ENCODE measurements around the gene NEUROD1. TPM values are rescaled to one million over a fixed set of nuclear protein-coding genes. Genes with fewer than 3 reads are reported as not detected.

NEUROD1 gene
- total RNA-seq, 1 donor from 2014 or later, result not detected

DNA sequence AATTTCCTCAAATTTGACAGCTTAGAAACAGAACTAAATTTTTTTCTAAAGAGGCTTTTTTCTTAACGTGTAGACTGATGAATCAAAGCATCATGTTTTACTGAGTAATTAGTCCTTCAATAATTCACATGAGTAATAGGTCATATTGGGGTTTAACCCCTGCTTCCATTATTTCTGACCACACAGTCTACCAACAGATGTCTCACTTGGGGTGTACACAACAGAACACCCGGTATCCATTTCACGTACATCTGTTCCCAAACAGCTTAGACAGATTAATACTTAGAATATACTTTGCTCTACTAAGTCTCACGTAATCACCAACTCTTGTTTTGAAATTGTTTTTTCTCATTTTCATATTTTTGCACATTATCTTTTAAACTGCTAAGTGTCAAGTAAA, 38.2 kb downstream of the NEUROD1 start:
- Mint-ChIP-seq H3K4me3 (no peak overlapping the region), H3K9me3 (no peaks in the 10 kb centered on the region), H3K4me1 (no peaks in the 10 kb centered on the region), H3K27ac (no peak overlapping the region), H3K27me3 (ENCODE audit: insufficient read depth, low read depth) (no peaks in the 10 kb centered on the region), H3K36me3 (no peaks in the 10 kb centered on the region)
- TF ChIP-seq CTCF (IDR thresholded peaks at IDR 0.05) (no peak), EZH2 (IDR thresholded peaks at IDR 0.05) (no peak), EZH2phosphoT487 (IDR thresholded peaks at IDR 0.05) (no peak)
- H3K4me1 ChIP-seq, result peaks cover 7% of the 10 kb centered on the region
- no peaks in the 10 kb centered on the region for H3F3A ChIP-seq (ENCODE audit: low read depth)
- H2AFZ ChIP-seq (replicated peaks), result no peak overlapping the region
- no peak overlapping the region for H3K4me3 ChIP-seq
- H3K27ac ChIP-seq, result no peak overlapping the region
- no peak for DNase-seq (ENCODE audit: low spot score)
- H3K27me3 ChIP-seq, result peaks cover 28% of the 10 kb centered on the region
- no peak overlapping the region for H3K4me2 ChIP-seq
- H3K9ac ChIP-seq, result no peak overlapping the region
- H3K9me3 ChIP-seq (ENCODE audit: low read depth), result no peaks in the 10 kb centered on the region
- H4K20me1 ChIP-seq (ENCODE audit: low read depth), result no peaks in the 10 kb centered on the region
- no peaks in the 10 kb centered on the region for H3K79me2 ChIP-seq (ENCODE audit: low read depth)
- no peaks in the 10 kb centered on the region for H3K36me3 ChIP-seq

DNA sequence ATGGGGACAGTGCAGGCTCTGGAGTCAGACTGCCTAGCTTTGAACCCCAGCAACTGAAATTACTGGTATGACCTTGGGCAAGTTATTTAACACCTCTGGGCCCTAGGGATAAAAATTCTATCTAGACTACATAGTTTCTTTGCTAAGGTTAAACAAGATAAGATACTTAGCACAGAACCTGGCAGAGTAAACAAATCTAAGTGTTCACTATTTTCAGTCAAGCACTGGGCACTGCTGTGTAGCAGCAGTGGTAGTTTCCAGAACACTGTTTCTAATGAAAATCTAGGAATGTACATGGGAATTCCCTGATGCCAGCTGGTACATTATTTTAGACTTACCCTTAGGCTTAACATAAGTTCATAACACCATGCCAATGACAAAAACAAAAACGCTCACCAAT, 40.6 kb downstream of the NEUROD1 start:
- Histone ChIP-seq H3K79me2 (ENCODE audit: low read depth) (no peaks in the 10 kb centered on the region), H3K27me3 (peaks cover 23% of the 10 kb centered on the region), H3K4me3 (no peak overlapping the region), H3F3A (ENCODE audit: low read depth) (no peaks in the 10 kb centered on the region), H3K36me3 (no peaks in the 10 kb centered on the region), H3K9me3 (ENCODE audit: low read depth) (no peaks in the 10 kb centered on the region), H3K27ac (no peak overlapping the region), H2AFZ (replicated peaks) (no peak overlapping the region), H3K4me2 (no peak overlapping the region), H4K20me1 (ENCODE audit: low read depth) (no peaks in the 10 kb centered on the region), H3K9ac (no peak overlapping the region), H3K4me1 (peaks cover 2% of the 10 kb centered on the region)
- no peaks in the 10 kb centered on the region for H3K36me3 Mint-ChIP-seq
- no peaks in the 10 kb centered on the region for H3K4me1 Mint-ChIP-seq
- H3K9me3 Mint-ChIP-seq, result no peaks in the 10 kb centered on the region
- no peak for TF ChIP-seq EZH2 (IDR thresholded peaks at IDR 0.05)
- no peak for TF ChIP-seq CTCF (IDR thresholded peaks at IDR 0.05)
- no peak for TF ChIP-seq EZH2phosphoT487 (IDR thresholded peaks at IDR 0.05)
- H3K27me3 Mint-ChIP-seq (ENCODE audit: insufficient read depth, low read depth), result peaks cover 4% of the 10 kb centered on the region
- no peak overlapping the region for H3K27ac Mint-ChIP-seq
- H3K4me3 Mint-ChIP-seq, result no peak overlapping the region
- DNase-seq (ENCODE audit: low spot score), result no peak

DNA sequence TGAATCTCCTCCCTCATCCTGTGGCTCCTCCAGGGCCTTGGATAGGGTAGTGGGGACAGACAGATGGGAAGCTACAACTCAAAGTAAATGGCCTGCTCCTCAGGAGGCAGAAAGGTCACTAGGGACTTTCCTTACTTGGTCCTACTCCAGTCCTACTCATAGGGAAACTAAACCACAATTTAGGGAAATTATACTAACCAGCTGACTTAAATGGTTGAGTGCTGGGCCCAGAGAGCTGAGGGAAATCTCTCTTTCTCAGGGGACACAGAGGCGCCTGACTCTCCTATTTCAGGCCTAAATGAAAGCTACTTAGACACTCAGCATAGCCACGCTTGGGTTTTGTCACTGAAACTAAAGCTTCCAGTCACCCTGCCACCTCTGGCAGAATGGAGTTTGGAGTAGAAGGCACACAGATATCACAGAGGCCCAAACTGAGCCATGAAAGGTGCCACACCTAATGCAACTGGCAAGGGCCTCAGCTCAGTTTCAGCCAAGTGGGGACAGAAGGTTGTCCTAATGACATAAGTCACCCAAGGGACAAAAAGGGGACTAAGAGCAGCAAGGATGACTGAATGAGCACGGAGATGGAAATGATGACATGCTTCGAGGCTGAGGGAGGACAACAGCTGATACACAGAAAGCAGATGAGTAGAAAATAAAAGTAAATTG, 47.5 kb downstream of the NEUROD1 start:
- Histone ChIP-seq H3K36me3 (no peaks in the 10 kb centered on the region), H3F3A (ENCODE audit: low read depth) (no peaks in the 10 kb centered on the region), H2AFZ (replicated peaks) (no peak overlapping the region), H3K4me3 (no peak overlapping the region), H4K20me1 (ENCODE audit: low read depth) (no peaks in the 10 kb centered on the region), H3K4me2 (no peak overlapping the region), H3K9ac (no peak overlapping the region), H3K27me3 (peaks cover 12% of the 10 kb centered on the region), H3K4me1 (no peaks in the 10 kb centered on the region), H3K27ac (no peak overlapping the region), H3K79me2 (ENCODE audit: low read depth) (no peaks in the 10 kb centered on the region), H3K9me3 (ENCODE audit: low read depth) (no peaks in the 10 kb centered on the region)
- Mint-ChIP-seq H3K27me3 (ENCODE audit: insufficient read depth, low read depth) (peaks cover 6% of the 10 kb centered on the region), H3K4me3 (no peak overlapping the region), H3K36me3 (no peaks in the 10 kb centered on the region), H3K9me3 (no peaks in the 10 kb centered on the region), H3K4me1 (no peaks in the 10 kb centered on the region), H3K27ac (no peak overlapping the region)
- DNase-seq (ENCODE audit: low spot score), result no peak
- TF ChIP-seq EZH2phosphoT487 (IDR thresholded peaks at IDR 0.05) (no peak), CTCF (IDR thresholded peaks at IDR 0.05) (no peak), EZH2 (IDR thresholded peaks at IDR 0.05) (no peak)

Measured in neural progenitor cell (in vitro differentiated cells).